Esophagus (tissue), 2 donors: Measurements from ENCODE around the gene TNNT1. TPM values are rescaled to one million over a fixed set of nuclear protein-coding genes. Genes with fewer than 3 reads are reported as not detected.

Source experiments
- H3K27ac ChIP-seq, 2 donors: one replicate each; pipeline ENCODE4 v1.5.1; 2013; ENCODE audit warnings: low read depth in 2 of 2, mild to moderate bottlenecking in 2 of 2, inconsistent platforms in 1 of 2, low read length in 1 of 2, moderate library complexity in 1 of 2
- H3K27me3 ChIP-seq, 2 donors: one replicate each; pipeline ENCODE4 v1.6.1; 2013; ENCODE audit warnings: low read length in 2 of 2, control low read depth in 1 of 2, mild to moderate bottlenecking in 1 of 2; ENCODE audit not compliant: insufficient read depth in 2 of 2, control insufficient read depth in 1 of 2
- H3K36me3 ChIP-seq, 2 donors: one replicate each; pipeline ENCODE4 v1.6.1; 2013; ENCODE audit warnings: low read length in 1 of 2; ENCODE audit not compliant: control insufficient read depth in 2 of 2, insufficient read depth in 2 of 2
- H3K4me1 ChIP-seq, 2 donors: one replicate each; pipeline ENCODE4 v1.6.1; 2013; ENCODE audit warnings: low read length in 1 of 2; ENCODE audit not compliant: control insufficient read depth in 2 of 2, insufficient read depth in 2 of 2
- H3K4me3 ChIP-seq, 2 donors: one replicate each; pipeline ENCODE4 v1.5.1; 2013; ENCODE audit warnings: low read length in 2 of 2, mild to moderate bottlenecking in 2 of 2, low read depth in 1 of 2, moderate library complexity in 1 of 2
- H3K9me3 ChIP-seq, 2 donors: one replicate each; pipeline ENCODE4 v1.6.1; 2013; ENCODE audit warnings: mild to moderate bottlenecking in 2 of 2, low read depth in 1 of 2, low read length in 1 of 2, moderate library complexity in 1 of 2; ENCODE audit not compliant: control insufficient read depth in 2 of 2, insufficient read depth in 1 of 2
- WGBS, 2 donors: extraction: QIAGEN DNeasy Blood & Tissue Kit; methylation state at CpG; one replicate each; pipeline ENCODE4 v1.1.7; 2013; 5-methylcytosine and 5-hydroxymethylcytosine counted together
- polyA plus RNA-seq, 2 donors: library from polyadenylated mRNA; stranded (reverse); fragments of 200-250 nt; gene quantifications; one replicate each; pipeline ENCODE4 v1.2.3, GENCODE V29; 2013
- donor health status: healthy with polysubstance abuse.
- donor health status: Bipolar disorder and iron deficiency.

The TNNT1 gene
- polyA plus RNA-seq, 2 donors: 6.1 to 10.9 TPM

DNA sequence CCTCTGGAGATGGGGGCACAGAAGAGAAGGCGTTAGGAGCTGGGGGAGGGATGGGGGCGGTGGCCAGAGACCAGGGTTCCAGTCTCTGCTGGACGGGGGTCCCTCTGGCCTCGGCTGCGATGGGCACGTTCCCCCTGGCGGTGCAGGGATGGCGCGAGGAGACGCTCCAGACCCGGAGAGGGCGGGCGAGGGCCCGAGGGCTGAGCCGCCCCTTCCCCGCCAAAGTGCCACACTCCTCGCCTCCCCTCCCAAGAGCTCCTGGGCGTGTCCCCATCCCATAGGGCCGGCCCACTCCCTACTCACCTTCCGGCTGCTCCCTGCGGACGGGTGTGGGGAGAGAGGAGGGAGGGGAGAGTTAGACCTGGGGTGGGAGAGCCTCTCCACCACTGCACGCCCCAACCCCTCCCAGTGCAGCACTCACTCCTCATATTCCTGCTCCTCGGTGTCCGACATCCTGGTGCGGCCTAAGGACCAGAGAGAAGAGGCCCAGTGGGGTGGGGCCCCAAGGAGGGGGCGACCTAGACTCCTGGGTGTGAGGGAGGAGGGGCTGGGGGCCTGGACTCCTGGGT, 2.2 kb downstream of the TNNT1 start:
- Histone ChIP-seq H3K4me3 (no peak overlapping the region), H3K36me3 (no peaks in the 10 kb centered on the region), H3K27me3 (no peaks in the 10 kb centered on the region), H3K27ac (no peak overlapping the region), H3K4me1 (peaks cover 0 to 3% of the 10 kb centered on the region in 2 donors), H3K9me3 (peaks cover 0 to 1% of the 10 kb centered on the region in 2 donors)
- 2 to 5% methylated on average over 11 to 27 of the region's 27 CpGs for WGBS, 2 donors

DNA sequence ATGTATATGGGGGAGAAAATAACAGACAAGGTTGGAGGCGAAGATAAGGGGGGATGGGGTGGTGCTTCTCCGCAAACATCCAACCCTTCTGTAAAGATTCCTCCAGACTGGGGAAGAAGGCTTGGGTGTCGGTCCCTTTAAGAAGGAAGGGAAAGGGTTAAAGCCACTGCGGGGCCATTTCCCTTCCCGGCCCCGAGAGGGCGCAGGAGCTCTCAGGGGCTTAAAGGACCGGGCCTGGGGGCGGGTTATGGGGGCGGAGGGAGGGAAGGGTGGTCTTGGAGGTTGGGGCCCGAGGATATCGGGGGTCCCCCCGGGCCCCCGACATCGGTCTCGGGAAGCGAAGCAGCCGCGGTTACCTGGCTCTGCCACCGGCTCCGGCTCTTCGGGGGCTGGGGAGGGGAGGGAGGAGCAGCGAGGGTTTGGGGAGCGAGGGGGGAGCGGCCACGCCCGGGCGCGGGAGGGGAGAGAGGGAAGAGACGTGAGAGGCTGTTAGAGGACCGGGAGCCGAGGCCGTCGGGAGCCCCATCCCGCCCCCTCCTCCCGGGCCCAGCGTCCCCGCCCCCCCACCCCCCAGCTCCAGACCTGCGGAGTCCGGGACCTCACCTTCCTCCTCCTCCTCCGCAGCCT, 2.8 kb downstream of the TNNT1 start:
- no peaks in the 10 kb centered on the region for H3K36me3 ChIP-seq
- H3K9me3 ChIP-seq: no peaks in the 10 kb centered on the region
- peaks cover 0 to 3% of the 10 kb centered on the region in 2 donors for H3K4me1 ChIP-seq
- 2% methylated on average over 14 to 37 of the region's 41 CpGs for WGBS, 2 donors
- no peaks in the 10 kb centered on the region for H3K27me3 ChIP-seq
- no peak overlapping the region for H3K4me3 ChIP-seq
- no peak overlapping the region for H3K27ac ChIP-seq

DNA sequence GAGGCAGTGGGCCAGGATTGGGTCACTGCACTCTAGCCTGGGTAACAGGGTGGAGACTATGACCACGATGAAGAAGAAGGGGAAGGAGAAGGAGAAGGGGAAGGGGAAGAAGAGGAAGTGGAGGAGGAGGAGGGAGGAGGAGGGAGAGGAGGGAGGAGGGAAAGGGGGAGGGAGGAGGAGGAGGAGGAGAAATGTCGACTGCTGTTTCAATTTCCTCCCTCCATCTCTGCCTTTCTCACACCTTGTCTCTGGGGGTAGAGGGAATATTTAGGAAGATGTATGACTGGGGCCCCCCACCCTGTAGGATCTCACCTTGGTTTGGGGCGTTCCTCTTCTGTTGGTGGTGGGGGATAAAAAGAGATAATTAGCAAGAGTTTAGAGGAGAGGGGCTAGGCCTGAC, 3.8 kb downstream of the TNNT1 start:
- no peak overlapping the region for H3K27ac ChIP-seq
- no peaks in the 10 kb centered on the region for H3K27me3 ChIP-seq
- H3K36me3 ChIP-seq: no peaks in the 10 kb centered on the region
- H3K9me3 ChIP-seq: no peaks in the 10 kb centered on the region
- no peak overlapping the region for H3K4me3 ChIP-seq
- peaks cover 0 to 3% of the 10 kb centered on the region in 2 donors for H3K4me1 ChIP-seq
- WGBS, 2 donors: 24 to 26% methylated on average over 3 of the region's 3 CpGs

DNA sequence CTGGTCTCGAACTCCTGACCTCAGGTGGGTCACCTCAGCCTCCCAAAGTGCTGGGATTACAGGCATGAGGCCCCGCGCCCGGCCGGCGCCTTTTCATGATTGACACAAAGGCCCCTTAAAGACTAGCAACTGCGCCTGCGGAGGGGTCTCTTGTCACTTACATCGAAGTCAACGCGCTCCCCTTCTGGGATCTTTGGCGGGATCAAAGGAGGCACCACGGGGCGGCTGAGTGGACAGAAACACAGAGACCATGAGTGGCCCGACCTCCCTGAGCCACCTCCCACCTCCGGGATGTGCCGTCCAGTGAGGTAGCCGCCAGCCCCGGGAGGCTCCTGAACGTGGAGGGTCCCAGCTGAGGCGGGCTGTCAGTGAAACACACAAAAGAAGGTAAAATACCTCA, 7.3 kb downstream of the TNNT1 start:
- H3K4me3 ChIP-seq: no peak overlapping the region
- peaks cover 0 to 1% of the 10 kb centered on the region in 2 donors for H3K4me1 ChIP-seq
- no peaks in the 10 kb centered on the region for H3K36me3 ChIP-seq
- no peak overlapping the region for H3K27ac ChIP-seq
- H3K27me3 ChIP-seq: no peaks in the 10 kb centered on the region
- no peaks in the 10 kb centered on the region for H3K9me3 ChIP-seq
- 34 to 37% methylated on average over 21 of the region's 21 CpGs for WGBS, 2 donors

DNA sequence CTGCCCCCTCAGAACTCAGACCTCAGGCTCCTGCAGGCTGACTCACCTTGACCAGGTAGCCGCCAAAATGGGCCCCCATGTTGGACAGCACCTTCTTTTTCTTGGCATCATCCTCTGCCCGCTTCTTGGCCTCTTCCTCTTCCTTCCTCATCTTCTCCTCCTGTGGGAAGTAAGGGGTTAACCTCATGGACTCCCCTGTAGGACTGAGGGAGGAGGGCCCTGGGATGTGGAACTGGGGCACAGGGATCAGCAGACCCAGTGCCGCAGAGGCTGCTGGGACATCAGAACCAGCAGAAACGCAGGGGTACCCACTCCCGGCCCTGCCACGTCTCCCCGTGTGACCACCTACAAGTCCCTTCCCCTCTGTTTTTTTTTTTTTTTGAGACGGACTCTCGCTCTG, 11.1 kb downstream of the TNNT1 start:
- peaks cover 0 to 2% of the 10 kb centered on the region in 2 donors for H3K4me1 ChIP-seq
- H3K9me3 ChIP-seq: no peaks in the 10 kb centered on the region
- WGBS, 2 donors: 55 to 66% methylated on average over 9 of the region's 9 CpGs
- H3K36me3 ChIP-seq: no peaks in the 10 kb centered on the region
- H3K4me3 ChIP-seq: no peak overlapping the region
- no peak overlapping the region for H3K27ac ChIP-seq
- H3K27me3 ChIP-seq: no peaks in the 10 kb centered on the region

DNA sequence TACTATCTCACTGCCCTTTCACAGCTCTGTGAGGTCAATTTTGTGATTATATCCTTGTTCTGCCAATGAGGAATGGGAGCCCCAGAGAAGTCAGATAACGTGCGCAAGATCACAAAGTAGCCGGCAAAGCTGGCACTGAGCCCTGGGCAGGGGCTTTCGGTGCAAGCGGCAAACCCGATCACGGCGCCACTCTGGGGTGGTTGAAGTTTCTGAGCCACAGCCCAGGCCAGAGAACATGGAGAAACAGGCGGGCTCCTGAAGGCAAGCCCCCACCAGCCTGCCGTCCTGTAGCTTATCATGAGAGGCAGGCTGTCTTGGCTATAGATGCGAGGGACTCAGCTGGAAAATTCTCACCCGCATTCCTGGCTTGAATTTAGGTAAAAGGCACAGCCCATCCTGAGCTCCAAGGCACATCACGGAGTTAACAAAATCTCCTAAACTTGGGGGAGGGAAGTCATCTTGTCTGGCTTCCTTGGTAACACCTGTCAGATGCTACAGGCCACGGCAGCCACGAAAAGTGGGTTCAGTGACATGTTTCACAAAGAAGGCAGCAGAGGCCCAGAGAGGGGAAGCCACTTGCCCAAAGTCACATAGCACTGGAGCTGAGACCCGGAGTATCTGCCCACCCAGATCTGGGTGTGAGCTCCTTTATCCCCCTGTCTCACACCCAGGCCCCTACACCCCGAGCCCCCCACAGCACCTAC, 12.5 kb downstream of the TNNT1 start:
- no peaks in the 10 kb centered on the region for H3K27me3 ChIP-seq
- H3K9me3 ChIP-seq: no peaks in the 10 kb centered on the region

DNA sequence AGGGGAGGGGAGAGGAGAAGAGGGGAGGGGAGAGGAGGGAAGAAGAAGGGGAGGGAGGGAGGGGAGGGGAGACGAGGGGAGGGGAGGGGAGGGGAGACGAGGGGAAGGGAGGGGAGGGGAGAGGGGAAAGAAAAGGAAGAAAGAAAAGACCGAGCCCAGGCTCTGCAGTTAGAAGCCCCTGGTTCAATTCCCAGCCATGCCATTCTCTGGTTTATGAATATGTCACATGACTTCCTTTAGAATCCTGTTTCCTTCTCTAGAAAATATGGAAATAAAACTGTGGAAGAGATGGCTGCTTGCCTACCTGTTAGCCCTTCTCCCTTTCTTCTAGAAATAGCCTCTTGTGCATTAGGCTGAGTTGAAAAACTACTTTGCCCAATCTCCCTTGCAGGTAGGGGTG, 14.3 kb downstream of the TNNT1 start:
- Histone ChIP-seq H3K36me3 (no peaks in the 10 kb centered on the region), H3K4me1 (peaks cover 0 to 2% of the 10 kb centered on the region in 2 donors), H3K9me3 (no peaks in the 10 kb centered on the region), H3K4me3 (no peak overlapping the region), H3K27ac (no peak overlapping the region), H3K27me3 (no peaks in the 10 kb centered on the region)
- 25 to 37% methylated on average over 1 to 2 of the region's 3 CpGs for WGBS, 2 donors

More for the DNA sequence above, 12.5 kb downstream of the TNNT1 start:
- H3K36me3 ChIP-seq: no peaks in the 10 kb centered on the region
- WGBS, 2 donors: 76 to 85% methylated on average over 17 of the region's 17 CpGs
- no peak overlapping the region for H3K4me3 ChIP-seq
- H3K4me1 ChIP-seq: peaks cover 0 to 2% of the 10 kb centered on the region in 2 donors
- no peak overlapping the region for H3K27ac ChIP-seq

DNA sequence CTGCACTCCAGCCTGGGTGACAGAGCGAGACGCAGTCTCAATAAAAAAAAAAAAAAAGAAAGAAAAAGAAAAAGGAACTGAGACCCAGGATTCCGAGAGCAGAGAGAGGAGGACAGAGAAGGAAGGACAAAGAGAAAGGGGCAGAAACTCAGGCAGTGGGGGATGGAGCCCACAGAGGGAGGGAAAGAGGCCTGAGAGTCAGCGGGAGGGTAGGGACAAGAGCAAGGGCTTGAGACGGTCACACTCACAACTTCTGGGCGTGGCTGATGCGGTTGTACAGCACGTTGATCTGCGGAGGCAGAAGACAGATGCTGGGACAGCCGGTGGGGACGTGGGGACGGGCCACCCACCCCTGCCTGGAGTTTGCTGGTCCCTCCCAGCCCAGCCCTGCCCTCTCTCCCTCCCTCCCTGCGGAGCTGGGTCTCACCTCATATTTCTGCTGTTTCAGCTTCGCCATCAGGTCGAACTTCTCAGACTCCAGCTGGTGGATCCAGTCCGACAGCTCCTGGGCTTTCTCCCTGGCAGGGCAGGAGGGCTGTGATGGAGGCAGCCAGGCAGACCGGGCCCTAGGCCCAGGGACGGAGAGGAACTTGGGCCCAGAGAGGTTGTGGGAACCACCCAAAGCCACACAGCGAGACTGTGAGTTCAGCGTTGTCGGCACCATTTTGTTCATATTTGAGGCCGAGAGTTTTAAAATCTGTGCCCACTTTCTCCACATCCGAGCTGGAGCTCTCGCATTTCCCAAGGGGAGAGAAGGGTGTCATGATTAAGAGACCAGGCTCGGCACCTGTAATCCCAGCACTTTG, 15.2 kb downstream of the TNNT1 start:
- no peaks in the 10 kb centered on the region for H3K36me3 ChIP-seq
- H3K9me3 ChIP-seq: no peaks in the 10 kb centered on the region
- WGBS, 2 donors: 63 to 71% methylated on average over 25 of the region's 25 CpGs
- no peak overlapping the region for H3K27ac ChIP-seq
- no peak overlapping the region for H3K4me3 ChIP-seq
- no peaks in the 10 kb centered on the region for H3K27me3 ChIP-seq
- peaks cover 0 to 2% of the 10 kb centered on the region in 2 donors for H3K4me1 ChIP-seq

DNA sequence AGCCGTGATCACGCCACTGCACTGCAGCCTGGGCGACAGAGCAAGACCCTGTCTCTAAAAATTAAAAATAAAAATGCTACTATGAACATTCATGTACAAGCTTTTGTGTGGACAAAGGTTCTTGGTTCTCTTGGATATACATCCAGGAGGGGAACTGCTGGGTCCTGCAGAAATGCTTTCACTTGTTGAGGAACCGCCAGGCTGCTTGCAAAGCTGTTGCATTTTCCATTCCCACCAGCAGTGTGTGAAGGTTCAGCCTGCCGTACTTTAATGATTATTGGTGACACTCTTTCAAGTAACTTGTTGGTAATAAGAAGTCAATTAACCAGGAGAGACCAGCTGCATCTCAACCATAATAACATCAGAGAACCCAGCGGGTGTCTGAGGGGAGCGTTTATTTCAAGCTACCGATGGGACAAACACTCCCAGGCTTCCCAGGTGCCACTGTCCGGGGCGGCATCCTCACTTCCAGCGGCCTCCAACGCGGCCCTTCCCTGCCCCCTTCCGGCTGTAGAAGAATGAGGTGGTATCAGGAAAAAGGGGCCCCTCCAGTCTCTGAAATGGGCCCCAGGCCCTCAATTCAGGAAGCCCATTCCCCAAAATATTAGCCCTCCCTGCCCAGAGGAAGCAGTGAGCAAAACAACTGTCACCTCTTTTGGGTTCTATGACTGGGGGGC, 16.4 kb downstream of the TNNT1 start:
- H3K27ac ChIP-seq: no peak overlapping the region
- H3K4me3 ChIP-seq: no peak overlapping the region
- peaks cover 0 to 2% of the 10 kb centered on the region in 2 donors for H3K4me1 ChIP-seq
- no peaks in the 10 kb centered on the region for H3K9me3 ChIP-seq
- WGBS, 2 donors: 58 to 61% methylated on average over 14 of the region's 14 CpGs
- no peaks in the 10 kb centered on the region for H3K36me3 ChIP-seq
- H3K27me3 ChIP-seq: no peaks in the 10 kb centered on the region
